Lung (tissue), 12 donors: ENCODE data around the gene CYB561D1. TPM values are rescaled to one million over a fixed set of nuclear protein-coding genes. Genes with fewer than 3 reads are reported as not detected.
A peak's percentile ranks its signal among the peaks of the same experiment; 100 is the strongest.

ENCODE experiments used
- ATAC-seq: fragments of 200-7000 bp; cut with Tn5 transposase; one replicate; pipeline ENCODE4 v1.9.1; 2020; ENCODE audit warnings: moderate number of reproducible peaks; ENCODE audit not compliant: insufficient read depth, low FRiP score
- DNase-seq, 3 donors: peaks; one replicate each; pipeline ENCODE4 v3.0.0-alpha.2; 2013 to 2017
- H3K27ac ChIP-seq, 2 donors: one replicate each; pipeline ENCODE4 v1.5.1; 2013; ENCODE audit warnings: mild to moderate bottlenecking in 2 of 2, moderate library complexity in 2 of 2, control low read depth in 1 of 2, inconsistent platforms in 1 of 2, low read depth in 1 of 2, low read length in 1 of 2
- H3K27me3 ChIP-seq, 3 donors: one replicate each; pipeline ENCODE4 v1.5.1; 2013; ENCODE audit warnings: low read length in 2 of 3; ENCODE audit not compliant: control insufficient read depth in 3 of 3, insufficient read depth in 3 of 3
- H3K36me3 ChIP-seq, 4 donors: one replicate each; pipeline ENCODE4 v1.5.1; 2013; ENCODE audit warnings: low read length in 4 of 4, mild to moderate bottlenecking in 1 of 4, moderate library complexity in 1 of 4; ENCODE audit not compliant: control insufficient read depth in 4 of 4, insufficient read depth in 4 of 4
- H3K4me1 ChIP-seq, 5 donors: one replicate each; pipeline ENCODE4 v1.5.1; 2013; ENCODE audit warnings: low read length in 5 of 5, mild to moderate bottlenecking in 2 of 5, moderate library complexity in 1 of 5; ENCODE audit not compliant: control insufficient read depth in 5 of 5, insufficient read depth in 5 of 5
- H3K4me3 ChIP-seq: one replicate; pipeline ENCODE4 v1.5.1; 2013; ENCODE audit warnings: mild to moderate bottlenecking, control low read depth, moderate library complexity
- H3K9ac ChIP-seq, 2 donors: one replicate each; pipeline ENCODE4 v1.5.1; 2013; ENCODE audit warnings: low read length in 2 of 2, control low read depth in 1 of 2; ENCODE audit not compliant: insufficient read depth in 1 of 2
- H3K9me3 ChIP-seq, 4 donors: one replicate each; pipeline ENCODE4 v1.5.1; 2013; ENCODE audit warnings: low read length in 3 of 4, mild to moderate bottlenecking in 1 of 4, moderate library complexity in 1 of 4; ENCODE audit not compliant: control insufficient read depth in 4 of 4, insufficient read depth in 3 of 4
- WGBS, 2 donors: extraction: QIAGEN DNeasy Blood & Tissue Kit; methylation state at CpG; one replicate each; pipeline ENCODE4 v1.1.7; 2013; 5-methylcytosine and 5-hydroxymethylcytosine counted together
- polyA plus RNA-seq, 2 donors: library from polyadenylated mRNA; stranded (reverse); fragments of 200-250 nt; gene quantifications; one replicate each; pipeline ENCODE4 v1.2.1, GENCODE V29; 2013
- total RNA-seq, 2 donors: library from RNA; depleted of rRNA in 1 of 2; stranded (reverse); fragments of >200 nt in 1 of 2; gene quantifications; one replicate each; pipeline ENCODE4 v1.2.1, GENCODE V29; 2014 to 2021
- TF ChIP-seq, protein P1 (sequence below): IDR thresholded peaks from 2 replicates; pipeline ENCODE4 v1.5.1; 2012; ENCODE audit warnings: mild to moderate bottlenecking; ENCODE audit errors: control extremely low read depth, extremely low read depth
- donor health status: control.
- donor health status: control.
- donor health status: Bipolar disorder and iron deficiency.
- donor health status: healthy.
- donor health status: DM: yes; HTN: yes; CAD: no.

CYB561D1 gene
- total and polyA plus RNA-seq, 4 donors, result 3.4 to 13.6 (median 6.2) TPM

DNA sequence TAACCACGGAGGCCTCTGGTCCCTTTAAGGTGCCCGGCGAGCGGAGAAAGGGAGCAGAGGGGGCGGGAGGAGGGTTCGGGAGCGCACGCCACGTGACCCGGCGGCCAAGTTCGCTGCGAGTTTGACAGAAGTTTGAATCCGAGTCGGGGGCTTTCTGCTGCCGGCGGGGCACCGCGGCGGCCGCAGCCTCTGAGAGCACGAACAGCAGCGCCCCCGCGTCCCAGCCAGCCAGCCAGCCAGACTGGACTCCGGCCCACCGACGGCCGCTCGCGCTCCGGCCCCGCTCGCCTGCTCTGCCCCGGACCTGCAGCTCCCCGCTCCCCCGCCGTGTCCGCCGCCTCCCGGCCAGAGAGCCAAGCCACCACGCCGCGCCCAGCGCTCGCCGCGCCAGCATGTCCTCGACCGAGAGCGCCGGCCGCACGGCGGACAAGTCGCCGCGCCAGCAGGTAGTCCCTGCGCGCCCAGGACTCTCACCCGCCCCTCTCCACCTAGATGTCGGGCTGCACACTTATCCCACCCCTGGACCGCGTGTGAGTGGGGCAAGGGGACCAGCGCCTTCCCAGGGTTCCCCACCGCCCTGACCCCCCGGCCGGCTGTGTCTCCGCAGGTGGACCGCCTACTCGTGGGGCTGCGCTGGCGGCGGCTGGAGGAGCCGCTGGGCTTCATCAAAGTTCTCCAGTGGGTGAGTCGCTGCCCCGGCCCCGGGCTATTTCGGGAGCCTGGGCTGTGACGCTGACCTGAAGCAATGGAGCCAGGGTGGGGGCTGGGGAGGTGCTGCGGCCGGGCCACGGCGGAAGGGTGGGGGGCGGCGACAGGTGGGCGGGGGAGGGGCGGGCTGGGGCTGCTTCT lies 27.2 kb upstream of the CYB561D1 start, which contains the start of gene SYPL2:
TSS of gene SYPL2 (plus strand) at position 95 of the 849 bp plus-strand sequence. CDS start at position 393, 298 bp downstream.
- no peaks in the 10 kb centered on the region for H3K36me3 ChIP-seq
- TF ChIP-seq, protein P1, sequence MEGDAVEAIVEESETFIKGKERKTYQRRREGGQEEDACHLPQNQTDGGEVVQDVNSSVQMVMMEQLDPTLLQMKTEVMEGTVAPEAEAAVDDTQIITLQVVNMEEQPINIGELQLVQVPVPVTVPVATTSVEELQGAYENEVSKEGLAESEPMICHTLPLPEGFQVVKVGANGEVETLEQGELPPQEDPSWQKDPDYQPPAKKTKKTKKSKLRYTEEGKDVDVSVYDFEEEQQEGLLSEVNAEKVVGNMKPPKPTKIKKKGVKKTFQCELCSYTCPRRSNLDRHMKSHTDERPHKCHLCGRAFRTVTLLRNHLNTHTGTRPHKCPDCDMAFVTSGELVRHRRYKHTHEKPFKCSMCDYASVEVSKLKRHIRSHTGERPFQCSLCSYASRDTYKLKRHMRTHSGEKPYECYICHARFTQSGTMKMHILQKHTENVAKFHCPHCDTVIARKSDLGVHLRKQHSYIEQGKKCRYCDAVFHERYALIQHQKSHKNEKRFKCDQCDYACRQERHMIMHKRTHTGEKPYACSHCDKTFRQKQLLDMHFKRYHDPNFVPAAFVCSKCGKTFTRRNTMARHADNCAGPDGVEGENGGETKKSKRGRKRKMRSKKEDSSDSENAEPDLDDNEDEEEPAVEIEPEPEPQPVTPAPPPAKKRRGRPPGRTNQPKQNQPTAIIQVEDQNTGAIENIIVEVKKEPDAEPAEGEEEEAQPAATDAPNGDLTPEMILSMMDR, result no peak
- H3K9ac ChIP-seq, result no peak within 1 kb of the TSS
- ATAC-seq (peak; percentile 47), DNase-seq (peak in 2 of 3 donors; percentile 25 to 36)
- peaks cover 0 to 5% (median 5%) of the 10 kb centered on the region in 5 donors for H3K4me1 ChIP-seq
- no peaks in the 10 kb centered on the region for H3K9me3 ChIP-seq
- peak within 1 kb of the TSS in 1 of 2 donors; percentile 91 for H3K27ac ChIP-seq
- H3K4me3 ChIP-seq, result peak within 1 kb of the TSS; percentile 52
- WGBS, 2 donors, result 1 to 2% methylated on average over 63 to 88 of the region's 88 CpGs
- H3K27me3 ChIP-seq, result peaks cover 0 to 86% (median 68%) of the 10 kb centered on the region in 3 donors

DNA sequence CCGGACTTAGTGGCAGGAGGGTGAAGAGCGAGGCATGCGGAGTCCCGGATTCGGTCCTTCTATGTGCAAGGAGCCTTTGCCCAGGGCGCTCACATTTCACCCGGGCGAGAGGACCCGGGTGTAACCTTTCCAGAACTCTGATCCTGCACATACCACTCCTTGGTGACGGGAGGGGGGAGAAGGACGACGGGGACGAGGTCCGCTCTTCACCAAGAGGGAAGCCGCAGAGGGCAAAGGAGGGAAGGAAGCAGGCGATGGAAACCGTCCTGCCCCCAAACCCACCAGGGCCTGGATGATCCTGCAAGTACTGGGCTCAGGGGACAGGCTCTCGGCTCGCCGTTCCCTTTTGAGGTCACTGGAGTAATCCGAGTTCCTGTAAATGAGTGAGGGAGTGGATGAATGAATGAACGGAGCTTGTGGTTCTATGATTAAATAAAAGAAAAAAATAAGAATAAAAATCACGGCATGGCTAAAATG lies 26.6 kb upstream of the CYB561D1 start:
- no peaks in the 10 kb centered on the region for H3K9me3 ChIP-seq
- no peaks in the 10 kb centered on the region for H3K36me3 ChIP-seq
- H3K9ac ChIP-seq, result no peak overlapping the region
- H3K27ac ChIP-seq, result no peak overlapping the region
- ATAC-seq, result no peak
- H3K4me3 ChIP-seq, result no peak overlapping the region
- TF ChIP-seq, protein P1, result no peak
- no peak for DNase-seq
- 10 to 18% methylated on average over 22 to 23 of the region's 23 CpGs for WGBS, 2 donors
- H3K4me1 ChIP-seq, result peaks cover 0 to 5% (median 5%) of the 10 kb centered on the region in 5 donors
- H3K27me3 ChIP-seq, result peaks cover 0 to 91% (median 70%) of the 10 kb centered on the region in 3 donors

DNA sequence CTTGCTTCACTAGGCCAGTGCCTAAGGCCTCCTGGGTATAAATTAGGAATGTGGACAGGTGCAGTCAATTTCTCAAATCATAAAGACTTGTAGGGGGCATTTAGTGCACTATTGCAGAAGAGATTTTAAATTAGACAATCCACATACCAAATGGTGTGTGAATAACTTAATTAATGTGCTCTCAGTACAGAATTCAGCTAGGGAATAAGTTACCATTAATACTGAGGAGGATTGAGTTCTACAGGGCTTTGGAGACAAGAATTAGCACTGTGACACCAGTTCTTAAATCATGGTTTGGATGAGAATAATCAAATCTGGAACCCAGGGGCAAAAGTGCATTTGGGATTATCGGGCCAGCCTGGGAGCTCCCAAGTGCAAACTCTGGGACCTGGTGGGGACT lies 25.8 kb upstream of the CYB561D1 start:
- WGBS, 2 donors, result 90 to 100% methylated on average over 1 of the region's 1 CpG
- TF ChIP-seq, protein P1, result no peak
- H3K9me3 ChIP-seq, result no peaks in the 10 kb centered on the region
- H3K27me3 ChIP-seq, result peaks cover 0 to 86% (median 68%) of the 10 kb centered on the region in 3 donors
- H3K9ac ChIP-seq, result no peak overlapping the region
- no peak for DNase-seq
- H3K4me3 ChIP-seq, result no peak overlapping the region
- no peak overlapping the region for H3K27ac ChIP-seq
- ATAC-seq, result no peak
- H3K36me3 ChIP-seq, result no peaks in the 10 kb centered on the region
- H3K4me1 ChIP-seq, result peaks cover 0 to 5% (median 5%) of the 10 kb centered on the region in 5 donors
